Right atrium auricular region (tissue), 2 donors: Measurements from ENCODE around the gene CORO6. TPM values are rescaled to one million over a fixed set of nuclear protein-coding genes. Genes with fewer than 3 reads are reported as not detected.
A peak's percentile ranks its signal among the peaks of the same experiment; 100 is the strongest.

Source experiments
- DNase-seq: peaks from one replicate; pipeline ENCODE4 v3.0.0-alpha.2; 2019; ENCODE audit warnings: low spot score
- H3K27ac ChIP-seq, 2 donors: fragments of 200-600 bp; sonication (generic); 1 replicate in 1 of 2; 2 replicates in 1 of 2; pipeline ENCODE4 v1.5.1; 2016 to 2019
- H3K27me3 ChIP-seq, 2 donors: fragments of 200-600 bp; sonication (generic); one replicate each; pipeline versions ENCODE4 v1.5.1 to v1.6.0; 2017 to 2019
- H3K36me3 ChIP-seq: fragments of 200-600 bp; sonication (generic); one replicate; pipeline ENCODE4 v1.5.1; 2016
- H3K4me1 ChIP-seq, 2 donors: fragments of 200-600 bp; sonication (generic); one replicate each; pipeline versions ENCODE4 v1.5.1 to v1.6.0; 2017 to 2019
- H3K4me3 ChIP-seq, 2 donors: fragments of 200-600 bp; sonication (generic); 1 replicate in 1 of 2; 2 replicates in 1 of 2; pipeline ENCODE4 v1.5.1; 2017 to 2019; ENCODE audit warnings: mild to moderate bottlenecking in 1 of 2, moderate library complexity in 1 of 2
- H3K9me3 ChIP-seq, 2 donors: fragments of 200-600 bp; sonication (generic); one replicate each; pipeline ENCODE4 v1.5.1; 2019
- CTCF ChIP-seq, 2 donors: fragments of 200-600 bp; sonication (generic); IDR thresholded peaks; one replicate each; pipeline ENCODE4 v1.5.1; 2019; ENCODE audit warnings: antibody characterized with exemption in 2 of 2
- total RNA-seq, 2 donors: library from RNA; depleted of rRNA; stranded (reverse); fragments of >200 nt; gene quantifications; one replicate each; pipeline ENCODE4 v1.1.0, GENCODE V29; 2016

CORO6 gene
- total RNA-seq, 2 donors from 2014 or later = 65.0 to 87.6 TPM

DNA sequence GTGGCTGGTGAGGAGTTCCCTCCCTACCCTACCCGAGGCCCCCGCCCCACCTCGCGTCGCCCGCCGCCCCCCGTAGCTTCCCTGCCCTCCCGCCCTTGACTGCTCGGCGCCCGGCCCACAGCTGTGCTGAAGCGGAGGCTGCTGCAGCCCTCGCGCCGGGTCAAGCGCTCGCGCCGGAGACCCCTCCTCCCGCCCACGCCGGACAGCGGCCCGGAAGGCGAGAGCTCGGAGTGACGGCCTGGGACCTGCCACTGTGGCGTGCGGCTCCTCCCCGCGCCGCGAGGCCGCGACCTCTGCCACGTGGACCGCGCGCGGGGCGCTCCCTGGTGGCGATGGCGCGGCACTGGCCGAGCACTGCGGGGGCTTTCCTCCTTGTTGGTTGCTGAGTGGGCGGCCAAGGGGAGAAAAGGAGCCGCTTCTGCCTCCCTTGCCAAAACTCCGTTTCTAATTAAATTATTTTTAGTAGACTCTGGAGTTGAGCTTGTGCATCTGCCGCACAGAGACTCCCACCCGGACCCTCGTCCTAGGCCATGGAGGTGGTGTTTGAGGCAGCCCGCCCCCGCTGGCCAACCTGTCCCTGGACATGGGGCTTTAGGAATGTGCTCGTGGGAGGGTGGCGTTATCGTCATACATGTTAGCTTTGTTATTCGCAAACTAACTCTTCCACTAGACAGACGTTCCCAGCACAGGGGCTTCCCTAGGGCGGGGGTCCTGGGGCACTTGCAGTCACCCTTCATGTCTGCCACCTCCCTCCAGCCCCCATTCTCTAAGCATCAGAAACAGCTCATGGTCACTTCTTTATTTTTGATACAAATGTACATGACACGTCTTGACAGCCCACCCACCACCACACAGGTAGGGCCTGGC lies 49.8 kb downstream of the CORO6 start:
- Histone ChIP-seq H3K27ac (peak overlapping the region; percentile 61 to 68), H3K27me3 (no peaks in the 10 kb centered on the region), H3K9me3 (no peaks in the 10 kb centered on the region), H3K36me3 (peaks cover 43% of the 10 kb centered on the region), H3K4me1 (peaks cover 0 to 40% of the 10 kb centered on the region in 2 donors), H3K4me3 (peak overlapping the region; percentile 27 to 54)
- no peak for DNase-seq
- peak; percentile 68 to 89 for TF ChIP-seq CTCF (IDR thresholded peaks at IDR 0.05)

DNA sequence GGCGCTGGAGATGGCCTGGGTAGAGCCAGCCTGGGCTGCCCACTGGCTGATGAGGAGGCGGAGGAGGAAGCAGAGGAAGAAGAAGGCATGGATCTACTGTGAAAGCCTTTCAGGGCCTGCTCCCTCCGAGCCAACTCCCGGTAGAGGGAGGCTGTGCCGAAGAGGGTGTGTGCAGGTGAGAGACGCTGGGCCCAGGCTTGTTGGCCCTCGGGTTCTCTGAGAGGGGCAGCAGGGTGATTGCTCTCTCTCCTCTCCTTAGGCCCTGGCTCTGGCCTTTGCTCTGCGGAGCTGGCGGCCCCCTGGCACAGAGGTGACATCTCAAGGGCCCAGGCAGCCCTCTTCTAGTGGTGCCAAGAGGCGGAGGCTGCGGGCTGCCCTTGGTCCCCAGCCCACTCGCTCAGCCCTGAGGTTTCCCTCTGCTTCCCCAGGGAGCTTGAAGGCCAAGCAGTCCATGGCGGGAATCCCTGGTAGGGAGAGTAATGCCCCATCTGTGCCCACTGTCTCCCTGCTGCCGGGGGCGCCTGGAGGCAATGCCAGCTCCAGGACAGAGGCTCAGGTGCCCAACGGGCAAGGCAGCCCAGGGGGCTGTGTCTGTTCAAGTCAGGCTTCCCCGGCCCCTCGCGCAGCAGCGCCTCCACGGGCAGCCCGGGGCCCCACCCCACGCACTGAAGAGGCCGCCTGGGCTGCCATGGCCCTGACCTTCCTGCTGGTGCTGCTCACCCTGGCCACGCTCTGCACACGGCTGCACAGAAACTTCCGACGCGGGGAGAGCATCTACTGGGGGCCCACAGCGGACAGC lies 50.6 kb downstream of the CORO6 start:
- H3K27ac ChIP-seq = peak overlapping the region; percentile 61 to 68
- H3K9me3 ChIP-seq = no peaks in the 10 kb centered on the region
- H3K36me3 ChIP-seq = peaks cover 34% of the 10 kb centered on the region
- H3K4me3 ChIP-seq = peak overlapping the region; percentile 27 to 54
- H3K27me3 ChIP-seq = no peaks in the 10 kb centered on the region
- no peak for TF ChIP-seq CTCF (IDR thresholded peaks at IDR 0.05)
- peaks cover 0 to 32% of the 10 kb centered on the region in 2 donors for H3K4me1 ChIP-seq
- DNase-seq = peak; percentile 58

GRCh38 chr17:29571486-29571882 lies 51.2 kb downstream of the CORO6 start:
- Histone ChIP-seq H3K9me3 (no peaks in the 10 kb centered on the region), H3K36me3 (peaks cover 28% of the 10 kb centered on the region), H3K27ac (peak overlapping the region; percentile 9 to 68), H3K4me1 (peaks cover 0 to 34% of the 10 kb centered on the region in 2 donors), H3K4me3 (no peak overlapping the region), H3K27me3 (no peaks in the 10 kb centered on the region)
- peak; percentile 53 for DNase-seq
- TF ChIP-seq CTCF (IDR thresholded peaks at IDR 0.05) = no peak

DNA sequence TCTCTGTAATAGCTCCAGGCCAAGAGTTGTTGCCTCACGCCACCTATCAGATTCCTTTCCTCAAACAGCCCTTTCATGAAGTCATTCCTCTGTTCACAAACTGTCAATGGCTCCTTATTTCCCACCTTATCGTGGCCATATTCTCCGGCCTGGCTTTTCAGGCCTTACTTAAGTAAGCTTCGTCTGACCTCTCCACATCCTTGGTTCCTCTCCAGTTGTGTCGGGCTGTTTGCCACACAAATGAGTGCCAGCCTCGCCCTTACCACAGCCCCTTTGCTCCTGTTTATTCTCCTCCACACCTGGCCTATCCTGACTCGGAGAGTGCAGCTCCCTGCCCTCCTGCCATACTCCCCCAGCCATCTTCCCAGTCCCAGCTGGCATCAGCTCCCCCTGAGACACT lies 52.2 kb downstream of the CORO6 start:
- no peaks in the 10 kb centered on the region for H3K9me3 ChIP-seq
- H3K4me1 ChIP-seq = peaks cover 0 to 44% of the 10 kb centered on the region in 2 donors
- TF ChIP-seq CTCF (IDR thresholded peaks at IDR 0.05) = no peak
- H3K27me3 ChIP-seq = no peaks in the 10 kb centered on the region
- peaks cover 19% of the 10 kb centered on the region for H3K36me3 ChIP-seq
- no peak overlapping the region for H3K27ac ChIP-seq
- H3K4me3 ChIP-seq = no peak overlapping the region
- peak; percentile 53 for DNase-seq

DNA sequence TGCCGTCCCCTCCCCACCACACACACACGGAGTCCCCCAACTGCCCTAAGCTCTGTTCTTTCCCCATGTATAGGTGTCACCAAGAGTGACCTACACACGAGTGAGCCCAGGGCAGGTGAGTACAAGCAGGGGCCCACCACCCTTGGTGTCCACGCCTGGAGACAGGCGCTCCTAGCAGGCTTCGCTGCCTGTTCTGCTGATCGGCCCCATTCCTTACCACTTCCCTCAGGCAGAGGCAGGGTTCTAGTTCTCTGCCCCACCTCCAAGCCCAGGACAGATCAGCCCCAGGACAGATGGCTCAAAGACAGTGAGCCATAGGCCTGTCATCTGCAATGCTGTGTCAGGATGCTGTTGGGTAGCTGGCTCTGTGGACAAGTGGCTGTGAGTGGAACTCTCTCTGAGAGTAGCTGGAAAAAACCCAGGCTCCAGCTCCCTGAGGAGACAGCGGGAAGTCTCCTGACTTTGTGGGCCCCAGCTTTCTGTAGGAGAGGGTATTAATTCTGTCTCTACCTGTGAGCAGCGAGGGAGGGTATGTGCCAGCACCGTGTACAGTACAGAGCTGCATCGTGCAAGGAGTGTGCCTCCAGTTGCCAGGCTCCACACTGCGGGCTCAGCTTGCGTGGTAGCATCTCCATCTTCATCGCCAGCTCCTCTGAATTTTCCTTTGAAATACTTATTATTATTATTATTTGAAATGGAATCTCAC lies 53.3 kb downstream of the CORO6 start:
- peak overlapping the region; percentile 86 to 97 for H3K27ac ChIP-seq
- H3K9me3 ChIP-seq = no peaks in the 10 kb centered on the region
- peaks cover 0 to 53% of the 10 kb centered on the region in 2 donors for H3K4me1 ChIP-seq
- no peaks in the 10 kb centered on the region for H3K27me3 ChIP-seq
- peaks cover 7% of the 10 kb centered on the region for H3K36me3 ChIP-seq
- DNase-seq = peak; percentile 59
- peak overlapping the region; percentile 63 to 66 for H3K4me3 ChIP-seq
- TF ChIP-seq CTCF (IDR thresholded peaks at IDR 0.05) = no peak
